ENCODE measurements around the gene CRYAA. TPM values are rescaled to one million over a fixed set of nuclear protein-coding genes. Genes with fewer than 3 reads are reported as not detected.

Gene CRYAA
- total and polyA plus RNA-seq, 7 donors = not detected

DNA sequence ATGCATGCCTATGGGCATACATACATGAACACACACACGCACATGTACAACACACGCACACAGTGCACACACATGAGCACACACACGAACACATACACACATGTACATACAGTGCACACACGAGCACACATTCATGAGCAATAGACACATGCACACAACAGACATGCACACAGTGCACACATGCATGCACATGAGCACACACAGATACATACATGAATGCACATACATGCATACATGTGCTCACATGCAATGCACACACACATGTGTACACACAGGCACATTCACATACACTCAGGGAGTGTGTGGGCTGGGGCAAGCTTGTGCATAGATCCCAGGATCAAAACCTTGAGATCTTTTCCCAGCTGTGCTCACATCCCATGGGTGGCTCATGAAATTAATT is 18.9 kb downstream of the CRYAA start:
- Histone ChIP-seq H3K27ac (no peak overlapping the region), H3K9me3 (no peaks in the 10 kb centered on the region), H3K4me1 (no peaks in the 10 kb centered on the region), H3K4me3 (no peak overlapping the region), H3K36me3 (no peaks in the 10 kb centered on the region), H3K27me3 (no peaks in the 10 kb centered on the region)
- DNase-seq = peak; percentile 5
- intact Hi-C loops (cut with DNase I) = no loop called here
- TF ChIP-seq, protein P1, sequence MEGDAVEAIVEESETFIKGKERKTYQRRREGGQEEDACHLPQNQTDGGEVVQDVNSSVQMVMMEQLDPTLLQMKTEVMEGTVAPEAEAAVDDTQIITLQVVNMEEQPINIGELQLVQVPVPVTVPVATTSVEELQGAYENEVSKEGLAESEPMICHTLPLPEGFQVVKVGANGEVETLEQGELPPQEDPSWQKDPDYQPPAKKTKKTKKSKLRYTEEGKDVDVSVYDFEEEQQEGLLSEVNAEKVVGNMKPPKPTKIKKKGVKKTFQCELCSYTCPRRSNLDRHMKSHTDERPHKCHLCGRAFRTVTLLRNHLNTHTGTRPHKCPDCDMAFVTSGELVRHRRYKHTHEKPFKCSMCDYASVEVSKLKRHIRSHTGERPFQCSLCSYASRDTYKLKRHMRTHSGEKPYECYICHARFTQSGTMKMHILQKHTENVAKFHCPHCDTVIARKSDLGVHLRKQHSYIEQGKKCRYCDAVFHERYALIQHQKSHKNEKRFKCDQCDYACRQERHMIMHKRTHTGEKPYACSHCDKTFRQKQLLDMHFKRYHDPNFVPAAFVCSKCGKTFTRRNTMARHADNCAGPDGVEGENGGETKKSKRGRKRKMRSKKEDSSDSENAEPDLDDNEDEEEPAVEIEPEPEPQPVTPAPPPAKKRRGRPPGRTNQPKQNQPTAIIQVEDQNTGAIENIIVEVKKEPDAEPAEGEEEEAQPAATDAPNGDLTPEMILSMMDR (IDR thresholded peaks at IDR 0.05) = no peak
- TF ChIP-seq POLR2AphosphoS5 (IDR thresholded peaks at IDR 0.05) (no peak), EP300 (IDR thresholded peaks at IDR 0.05) (no peak), POLR2A (IDR thresholded peaks at IDR 0.05) (no peak)
- 93 to 94% methylated on average over 4 of the region's 4 CpGs for WGBS, 2 donors

DNA sequence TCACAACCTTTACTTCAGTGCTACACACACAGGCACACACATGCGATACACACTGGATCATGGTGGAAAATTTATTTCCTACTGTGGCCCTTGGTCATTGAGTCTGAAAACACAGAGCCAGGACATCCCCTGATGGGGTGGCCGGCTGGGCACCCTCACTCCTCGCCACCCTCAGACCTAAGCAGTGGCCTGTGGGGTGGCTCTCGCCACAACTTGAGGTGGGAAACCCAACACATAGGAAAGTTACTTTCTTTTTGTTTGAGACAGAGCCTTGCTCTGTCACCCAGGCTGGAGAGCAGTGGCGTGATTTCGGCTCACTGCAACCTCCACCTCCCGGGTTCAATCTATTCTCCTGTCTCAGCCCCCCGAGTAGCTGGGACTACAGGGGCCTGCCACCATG is 19.4 kb downstream of the CRYAA start:
- Histone ChIP-seq H3K4me3 (no peak overlapping the region), H3K9me3 (no peaks in the 10 kb centered on the region), H3K4me1 (no peaks in the 10 kb centered on the region), H3K36me3 (no peaks in the 10 kb centered on the region), H3K27me3 (no peaks in the 10 kb centered on the region), H3K27ac (no peak overlapping the region)
- TF ChIP-seq POLR2AphosphoS5 (IDR thresholded peaks at IDR 0.05) (no peak), EP300 (IDR thresholded peaks at IDR 0.05) (no peak), POLR2A (IDR thresholded peaks at IDR 0.05) (no peak)
- TF ChIP-seq, protein P1 (IDR thresholded peaks at IDR 0.05) = no peak
- WGBS, 2 donors = 92 to 95% methylated on average over 8 of the region's 8 CpGs
- peak; percentile 27 for DNase-seq
- intact Hi-C loops (cut with DNase I) = no loop called here

DNA sequence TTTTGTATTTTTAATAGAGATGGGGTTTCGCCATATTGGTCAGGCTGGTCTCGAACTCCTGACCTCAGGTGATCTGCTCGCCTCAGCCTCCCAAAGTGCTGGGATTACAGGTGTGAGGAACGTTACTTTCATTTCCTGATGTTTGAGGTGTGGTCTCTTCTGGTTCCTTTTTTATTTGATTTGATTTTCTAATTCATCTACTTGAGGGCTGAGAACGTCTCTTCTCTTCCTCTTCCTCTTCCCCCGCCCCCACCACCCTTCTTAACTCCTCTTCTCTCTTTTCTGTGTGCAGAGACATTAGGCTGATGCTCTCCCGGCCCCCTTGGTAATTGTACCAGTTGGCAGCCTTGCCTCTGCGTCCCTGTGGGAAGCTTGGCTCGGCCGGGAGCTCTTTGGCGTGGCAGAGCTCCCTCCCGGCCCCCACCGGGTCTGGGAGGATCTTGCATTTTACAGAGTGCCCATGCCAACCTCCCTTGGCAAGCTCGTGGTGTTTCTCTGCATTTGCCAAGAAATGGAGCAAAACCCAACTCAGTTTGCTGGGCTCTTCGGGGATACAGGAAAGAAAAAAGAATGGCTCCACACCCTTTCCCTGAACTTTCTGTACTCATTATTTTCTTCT is 19.9 kb downstream of the CRYAA start:
- TF ChIP-seq POLR2AphosphoS5 (IDR thresholded peaks at IDR 0.05) = peak in 2 of 4 donors; percentile 8 to 24
- TF ChIP-seq, protein P1 (IDR thresholded peaks at IDR 0.05) = no peak
- Histone ChIP-seq H3K27ac (peak overlapping the region in 3 of 4 donors; percentile 18 to 26 (median 21)), H3K9me3 (no peaks in the 10 kb centered on the region), H3K36me3 (no peaks in the 10 kb centered on the region), H3K4me3 (no peak overlapping the region), H3K27me3 (no peaks in the 10 kb centered on the region), H3K4me1 (no peaks in the 10 kb centered on the region)
- intact Hi-C loops (cut with DNase I) = no loop called here
- DNase-seq = peak; percentile 86
- 28 to 49% methylated on average over 15 of the region's 15 CpGs for WGBS, 2 donors

DNA sequence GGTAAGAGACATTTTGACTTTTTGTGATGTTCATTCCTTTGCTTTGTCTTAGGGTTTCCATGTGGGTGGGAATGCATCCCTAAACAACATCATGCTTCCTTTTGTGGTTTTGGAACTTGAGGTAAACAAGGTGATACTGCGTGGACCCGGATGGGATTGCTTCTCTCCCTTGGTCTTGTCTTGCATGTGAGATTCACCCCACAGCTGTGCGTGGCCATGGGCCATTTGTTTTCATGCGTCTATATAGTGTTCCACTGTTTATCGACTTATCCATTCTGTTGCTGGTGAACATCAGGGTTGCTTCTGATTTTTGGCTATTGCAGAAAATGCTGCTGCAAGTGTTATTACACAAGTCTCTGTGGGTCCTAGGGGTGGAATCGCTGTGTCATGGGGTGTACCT is 21.1 kb downstream of the CRYAA start:
- H3K4me1 ChIP-seq = no peaks in the 10 kb centered on the region
- H3K27ac ChIP-seq = no peak overlapping the region
- intact Hi-C loops (cut with DNase I) = no loop called here
- no peaks in the 10 kb centered on the region for H3K36me3 ChIP-seq
- 93 to 94% methylated on average over 6 of the region's 6 CpGs for WGBS, 2 donors
- no peaks in the 10 kb centered on the region for H3K9me3 ChIP-seq
- H3K27me3 ChIP-seq = peaks cover 0 to 7% (median 7%) of the 10 kb centered on the region in 3 donors
- TF ChIP-seq POLR2AphosphoS5 (IDR thresholded peaks at IDR 0.05) = no peak
- TF ChIP-seq POLR2A (IDR thresholded peaks at IDR 0.05) = no peak
- TF ChIP-seq, protein P1 (IDR thresholded peaks at IDR 0.05) = no peak
- no peak for TF ChIP-seq EP300 (IDR thresholded peaks at IDR 0.05)
- peak; percentile 13 for DNase-seq
- no peak overlapping the region for H3K4me3 ChIP-seq

DNA sequence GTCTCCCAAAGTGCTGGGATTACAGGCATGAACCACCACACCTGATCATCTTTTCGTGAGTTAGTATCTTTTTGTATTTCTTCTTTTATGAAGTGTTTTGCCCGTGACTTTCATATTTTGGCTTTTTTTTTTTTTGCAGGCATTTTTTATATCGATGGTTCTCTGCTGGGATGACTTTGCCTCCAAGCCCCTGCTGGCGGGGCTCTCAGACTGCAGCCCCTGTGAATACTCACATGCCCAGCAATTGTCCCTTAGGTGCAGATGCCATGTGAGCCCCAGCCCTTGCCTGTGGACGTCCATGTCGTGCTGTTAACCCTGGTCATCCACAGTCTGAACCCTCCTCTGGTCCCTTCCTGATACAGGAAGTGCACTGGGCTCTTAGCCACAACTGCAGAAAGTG is 21.7 kb downstream of the CRYAA start:
- H3K9me3 ChIP-seq = no peaks in the 10 kb centered on the region
- intact Hi-C loops (cut with DNase I) = no loop called here
- no peak overlapping the region for H3K4me3 ChIP-seq
- no peaks in the 10 kb centered on the region for H3K4me1 ChIP-seq
- H3K27me3 ChIP-seq = peaks cover 0 to 14% (median 8%) of the 10 kb centered on the region in 3 donors
- H3K27ac ChIP-seq = no peak overlapping the region
- H3K36me3 ChIP-seq = no peaks in the 10 kb centered on the region
- TF ChIP-seq EP300 (IDR thresholded peaks at IDR 0.05) (no peak), POLR2A (IDR thresholded peaks at IDR 0.05) (no peak), POLR2AphosphoS5 (IDR thresholded peaks at IDR 0.05) (no peak)
- TF ChIP-seq, protein P1 (IDR thresholded peaks at IDR 0.05) = no peak
- DNase-seq = peak; percentile 45
- 85 to 88% methylated on average over 6 of the region's 6 CpGs for WGBS, 2 donors

All from sigmoid colon (tissue), 7 donors.